ENCODE results near the gene OPCML. TPM values are rescaled to one million over a fixed set of nuclear protein-coding genes. Genes with fewer than 3 reads are reported as not detected.

Gene OPCML
- total and polyA plus RNA-seq, 4 donors, result under 0.01 to 0.01 TPM; not detected in 2

GRCh38 chr11:133227632-133228111, 304.6 kb downstream of the OPCML start:
- no peaks in the 10 kb centered on the region for H3K36me3 ChIP-seq (ENCODE audit: control insufficient read depth in 4 of 4, insufficient read depth in 3 of 4, low read depth in 1 of 4, low read length in 3 of 4)
- no peaks in the 10 kb centered on the region for H3K4me1 ChIP-seq (ENCODE audit: control insufficient read depth in 4 of 4, insufficient read depth in 4 of 4, low read length in 3 of 4)
- H3K27ac ChIP-seq (ENCODE audit: low read depth in 1 of 2, low read length in 2 of 2), result no peak overlapping the region
- peaks cover 0 to 2% (median 0%) of the 10 kb centered on the region in 4 donors for H3K27me3 ChIP-seq (ENCODE audit: control insufficient read depth in 4 of 4, insufficient read depth in 4 of 4, low read length in 3 of 4)
- TF ChIP-seq GABPA (IDR thresholded peaks at IDR 0.05 in 1 of 2, conservative IDR thresholded peaks at IDR 0.05 in 1 of 2) (no peak), YY1 (IDR thresholded peaks at IDR 0.05) (no peak), HNF4G (IDR thresholded peaks at IDR 0.05) (no peak), FOXA1 (IDR thresholded peaks at IDR 0.05) (no peak)
- H3K9me3 ChIP-seq (ENCODE audit: control insufficient read depth in 4 of 4, low read length in 3 of 4), result no peaks in the 10 kb centered on the region
- WGBS, result 56% methylated on average over 9 of the region's 9 CpGs
- no peak overlapping the region for H3K9ac ChIP-seq (ENCODE audit: low read depth in 1 of 2, low read length in 2 of 2)
- no peak for DNase-seq (ENCODE audit: low spot score)
- no peak overlapping the region for H3K4me3 ChIP-seq (ENCODE audit: low read depth in 1 of 3, low read length in 3 of 3)

GRCh38 chr11:133224271-133224670, 308.0 kb downstream of the OPCML start:
- H3K9ac ChIP-seq (ENCODE audit: low read depth in 1 of 2, low read length in 2 of 2), result no peak overlapping the region
- TF ChIP-seq HNF4A (conservative IDR thresholded peaks at IDR 0.05) (no peak), TAF1 (conservative IDR thresholded peaks at IDR 0.05) (no peak), REST (IDR thresholded peaks at IDR 0.05) (no peak), ZBTB33 (IDR thresholded peaks at IDR 0.05) (no peak), ATF3 (IDR thresholded peaks at IDR 0.05) (no peak), EGR1 (IDR thresholded peaks at IDR 0.05; ENCODE audit: low read depth in 2 of 2) (no peak), MAX (IDR thresholded peaks at IDR 0.05) (no peak), FOXA2 (IDR thresholded peaks at IDR 0.05) (no peak), HNF4G (IDR thresholded peaks at IDR 0.05) (no peak), FOXA1 (IDR thresholded peaks at IDR 0.05) (no peak), JUND (IDR thresholded peaks at IDR 0.05) (no peak), SP1 (IDR thresholded peaks at IDR 0.05) (no peak), NR2F2 (IDR thresholded peaks at IDR 0.05) (no peak), CTCF (IDR thresholded peaks at IDR 0.05; ENCODE audit: low read depth, low read length, missing input control) (no peak), RAD21 (IDR thresholded peaks at IDR 0.05) (no peak)
- no peak overlapping the region for H3K4me3 ChIP-seq (ENCODE audit: low read depth in 1 of 3, low read length in 3 of 3)
- WGBS, result 81% methylated on average over 5 of the region's 5 CpGs
- no peaks in the 10 kb centered on the region for H3K4me1 ChIP-seq (ENCODE audit: control insufficient read depth in 4 of 4, insufficient read depth in 4 of 4, low read length in 3 of 4)
- H3K27ac ChIP-seq (ENCODE audit: low read depth in 1 of 2, low read length in 2 of 2), result no peak overlapping the region
- peaks cover 0 to 2% (median 0%) of the 10 kb centered on the region in 4 donors for H3K36me3 ChIP-seq (ENCODE audit: control insufficient read depth in 4 of 4, insufficient read depth in 3 of 4, low read depth in 1 of 4, low read length in 3 of 4)
- H3K27me3 ChIP-seq (ENCODE audit: control insufficient read depth in 4 of 4, insufficient read depth in 4 of 4, low read length in 3 of 4), result no peaks in the 10 kb centered on the region
- no peak for DNase-seq (ENCODE audit: low spot score)
- H3K9me3 ChIP-seq (ENCODE audit: control insufficient read depth in 4 of 4, low read length in 3 of 4), result no peaks in the 10 kb centered on the region
